ENCODE results near the gene NEU2.
"Not testable (repeated sequence)": the region's sequence is repeated elsewhere in the genome, so short reads cannot be mapped to it uniquely, and the experiment has no call there.

The NEU2 gene

DNA sequence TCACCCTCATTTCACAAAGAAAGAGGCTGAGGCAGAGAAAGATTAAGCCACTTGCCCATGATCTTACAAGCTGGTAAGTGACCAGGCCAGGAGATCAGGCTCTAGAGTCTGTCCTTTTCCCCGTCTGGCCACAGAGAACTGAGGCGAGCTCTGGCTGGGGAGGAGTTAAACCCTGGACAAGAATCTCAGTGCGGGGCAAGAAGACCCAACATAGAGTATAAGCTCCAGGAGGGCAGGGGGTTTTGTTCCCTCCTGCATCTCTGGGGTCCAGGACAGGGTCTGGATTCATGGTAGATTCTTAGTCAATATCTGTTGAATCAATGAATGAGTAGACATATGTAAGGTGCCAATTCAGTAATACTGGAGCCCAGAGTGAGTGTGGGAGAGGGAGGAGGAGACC, 14.7 kb downstream of the NEU2 start:
- DNase-seq, result no peak
- Histone ChIP-seq H3K4me3 (ENCODE audit: low read depth, low read length) (no peak overlapping the region), H3K9me3 (ENCODE audit: severe bottlenecking) (no peaks in the 10 kb centered on the region), H3K27me3 (ENCODE audit: insufficient read depth, low read depth, severe bottlenecking) (no peaks in the 10 kb centered on the region), H3K27ac (no peak overlapping the region), H3K36me3 (no peaks in the 10 kb centered on the region)
- TF ChIP-seq, protein P1, sequence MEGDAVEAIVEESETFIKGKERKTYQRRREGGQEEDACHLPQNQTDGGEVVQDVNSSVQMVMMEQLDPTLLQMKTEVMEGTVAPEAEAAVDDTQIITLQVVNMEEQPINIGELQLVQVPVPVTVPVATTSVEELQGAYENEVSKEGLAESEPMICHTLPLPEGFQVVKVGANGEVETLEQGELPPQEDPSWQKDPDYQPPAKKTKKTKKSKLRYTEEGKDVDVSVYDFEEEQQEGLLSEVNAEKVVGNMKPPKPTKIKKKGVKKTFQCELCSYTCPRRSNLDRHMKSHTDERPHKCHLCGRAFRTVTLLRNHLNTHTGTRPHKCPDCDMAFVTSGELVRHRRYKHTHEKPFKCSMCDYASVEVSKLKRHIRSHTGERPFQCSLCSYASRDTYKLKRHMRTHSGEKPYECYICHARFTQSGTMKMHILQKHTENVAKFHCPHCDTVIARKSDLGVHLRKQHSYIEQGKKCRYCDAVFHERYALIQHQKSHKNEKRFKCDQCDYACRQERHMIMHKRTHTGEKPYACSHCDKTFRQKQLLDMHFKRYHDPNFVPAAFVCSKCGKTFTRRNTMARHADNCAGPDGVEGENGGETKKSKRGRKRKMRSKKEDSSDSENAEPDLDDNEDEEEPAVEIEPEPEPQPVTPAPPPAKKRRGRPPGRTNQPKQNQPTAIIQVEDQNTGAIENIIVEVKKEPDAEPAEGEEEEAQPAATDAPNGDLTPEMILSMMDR (IDR thresholded peaks at IDR 0.05; ENCODE audit: low read depth, low read length), result no peak

DNA sequence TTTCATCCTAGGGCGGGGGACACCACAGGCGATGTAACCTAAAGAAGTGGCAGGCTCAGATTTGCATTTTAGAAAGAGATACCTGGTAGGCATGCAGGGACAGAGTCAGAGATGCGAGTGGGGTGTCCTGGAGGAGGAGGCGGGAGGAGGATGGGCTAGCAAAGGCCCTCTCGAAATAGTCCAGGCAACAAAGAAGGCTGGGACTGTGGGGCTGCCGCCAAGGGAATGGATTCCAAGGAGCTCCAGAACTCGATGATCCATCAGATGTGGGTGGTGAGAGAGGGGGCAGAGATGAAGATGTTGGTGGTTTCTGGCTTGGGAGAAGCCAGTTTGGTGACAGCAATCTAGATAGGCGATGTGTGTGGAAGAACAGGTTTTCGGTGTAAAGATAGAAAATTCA, 15.2 kb downstream of the NEU2 start:
- no peak for DNase-seq
- no peaks in the 10 kb centered on the region for H3K9me3 ChIP-seq (ENCODE audit: severe bottlenecking)
- no peak overlapping the region for H3K4me3 ChIP-seq (ENCODE audit: low read depth, low read length)
- TF ChIP-seq, protein P1 (IDR thresholded peaks at IDR 0.05; ENCODE audit: low read depth, low read length), result no peak
- no peak overlapping the region for H3K27ac ChIP-seq
- H3K27me3 ChIP-seq (ENCODE audit: insufficient read depth, low read depth, severe bottlenecking), result no peaks in the 10 kb centered on the region
- no peaks in the 10 kb centered on the region for H3K36me3 ChIP-seq

GRCh38 chr2:233048569-233049193, 16.2 kb downstream of the NEU2 start:
- TF ChIP-seq, protein P1 (IDR thresholded peaks at IDR 0.05; ENCODE audit: low read depth, low read length), result no peak
- no peak for DNase-seq
- Histone ChIP-seq H3K4me3 (ENCODE audit: low read depth, low read length) (no peak overlapping the region), H3K9me3 (ENCODE audit: severe bottlenecking) (no peaks in the 10 kb centered on the region), H3K36me3 (no peaks in the 10 kb centered on the region), H3K27me3 (ENCODE audit: insufficient read depth, low read depth, severe bottlenecking) (no peaks in the 10 kb centered on the region), H3K27ac (no peak overlapping the region)

- H3K36me3 ChIP-seq, result no peaks in the 10 kb centered on the region
- no peak overlapping the region for H3K27ac ChIP-seq
- no peaks in the 10 kb centered on the region for H3K9me3 ChIP-seq (ENCODE audit: severe bottlenecking)
- TF ChIP-seq, protein P1 (IDR thresholded peaks at IDR 0.05; ENCODE audit: low read depth, low read length), result no peak
- no peaks in the 10 kb centered on the region for H3K27me3 ChIP-seq (ENCODE audit: insufficient read depth, low read depth, severe bottlenecking)
- no peak overlapping the region for H3K4me3 ChIP-seq (ENCODE audit: low read depth, low read length)
- DNase-seq, result no peak
Observed at GRCh38 chr2:233049194-233049761, 16.8 kb downstream of the NEU2 start.

- TF ChIP-seq, protein P1 (IDR thresholded peaks at IDR 0.05; ENCODE audit: low read depth, low read length), result no peak
- H3K36me3 ChIP-seq, result no peaks in the 10 kb centered on the region
- no peak overlapping the region for H3K27ac ChIP-seq
- H3K27me3 ChIP-seq (ENCODE audit: insufficient read depth, low read depth, severe bottlenecking), result no peaks in the 10 kb centered on the region
- no peaks in the 10 kb centered on the region for H3K9me3 ChIP-seq (ENCODE audit: severe bottlenecking)
- no peak overlapping the region for H3K4me3 ChIP-seq (ENCODE audit: low read depth, low read length)
- DNase-seq, result no peak
Observed at GRCh38 chr2:233051241-233052149, 19.0 kb downstream of the NEU2 start.

DNA sequence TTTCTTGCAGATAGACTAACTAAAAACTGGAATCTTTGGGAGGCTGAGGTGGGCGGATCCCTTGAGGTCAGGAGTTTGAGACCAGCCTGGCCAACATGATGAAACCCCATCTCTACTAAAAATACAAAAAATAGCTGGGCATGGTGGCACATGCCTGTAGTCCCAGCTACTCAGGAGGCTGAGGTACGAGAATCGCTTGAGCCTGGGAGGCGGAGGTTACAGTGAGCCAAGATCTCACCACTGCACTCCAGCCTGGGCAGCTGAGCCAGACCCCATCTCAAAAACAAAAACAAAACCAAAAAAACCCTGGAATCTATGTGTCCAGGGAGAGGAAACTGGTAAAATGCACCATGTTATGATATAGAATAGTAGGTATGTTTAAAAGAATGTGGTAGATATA, 20.0 kb downstream of the NEU2 start:
- H3K4me3 ChIP-seq (ENCODE audit: low read depth, low read length); H3K36me3 ChIP-seq; H3K27ac ChIP-seq: not testable (repeated sequence)

More for the DNA sequence above, 20.0 kb downstream of the NEU2 start:
- not testable (repeated sequence) for H3K27me3 ChIP-seq (ENCODE audit: insufficient read depth, low read depth, severe bottlenecking); DNase-seq; H3K9me3 ChIP-seq (ENCODE audit: severe bottlenecking)

All from WERI-Rb-1 (cell line).